Measurements from ENCODE around the gene PROK1.

GRCh38 chr1:110420874-110421793 lies 29.8 kb upstream of the PROK1 start:
- TF ChIP-seq, protein P1, sequence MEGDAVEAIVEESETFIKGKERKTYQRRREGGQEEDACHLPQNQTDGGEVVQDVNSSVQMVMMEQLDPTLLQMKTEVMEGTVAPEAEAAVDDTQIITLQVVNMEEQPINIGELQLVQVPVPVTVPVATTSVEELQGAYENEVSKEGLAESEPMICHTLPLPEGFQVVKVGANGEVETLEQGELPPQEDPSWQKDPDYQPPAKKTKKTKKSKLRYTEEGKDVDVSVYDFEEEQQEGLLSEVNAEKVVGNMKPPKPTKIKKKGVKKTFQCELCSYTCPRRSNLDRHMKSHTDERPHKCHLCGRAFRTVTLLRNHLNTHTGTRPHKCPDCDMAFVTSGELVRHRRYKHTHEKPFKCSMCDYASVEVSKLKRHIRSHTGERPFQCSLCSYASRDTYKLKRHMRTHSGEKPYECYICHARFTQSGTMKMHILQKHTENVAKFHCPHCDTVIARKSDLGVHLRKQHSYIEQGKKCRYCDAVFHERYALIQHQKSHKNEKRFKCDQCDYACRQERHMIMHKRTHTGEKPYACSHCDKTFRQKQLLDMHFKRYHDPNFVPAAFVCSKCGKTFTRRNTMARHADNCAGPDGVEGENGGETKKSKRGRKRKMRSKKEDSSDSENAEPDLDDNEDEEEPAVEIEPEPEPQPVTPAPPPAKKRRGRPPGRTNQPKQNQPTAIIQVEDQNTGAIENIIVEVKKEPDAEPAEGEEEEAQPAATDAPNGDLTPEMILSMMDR (IDR thresholded peaks at IDR 0.05), result no peak
- no peak for TF ChIP-seq EZH2 (IDR thresholded peaks at IDR 0.05; ENCODE audit: borderline replicate concordance, insufficient read depth, low read depth, low read length, poor library complexity, severe bottlenecking)

Measured in B cell (primary cell).